Measurements from ENCODE around the gene LRP3. TPM values are rescaled to one million over a fixed set of nuclear protein-coding genes. Genes with fewer than 3 reads are reported as not detected.
A peak's percentile ranks its signal among the peaks of the same experiment; 100 is the strongest.

LRP3 gene
- total and polyA plus RNA-seq, 2 donors (not counting 1 experiment from before 2014, with no cell fraction given) = 4.0 to 24.4 TPM

DNA sequence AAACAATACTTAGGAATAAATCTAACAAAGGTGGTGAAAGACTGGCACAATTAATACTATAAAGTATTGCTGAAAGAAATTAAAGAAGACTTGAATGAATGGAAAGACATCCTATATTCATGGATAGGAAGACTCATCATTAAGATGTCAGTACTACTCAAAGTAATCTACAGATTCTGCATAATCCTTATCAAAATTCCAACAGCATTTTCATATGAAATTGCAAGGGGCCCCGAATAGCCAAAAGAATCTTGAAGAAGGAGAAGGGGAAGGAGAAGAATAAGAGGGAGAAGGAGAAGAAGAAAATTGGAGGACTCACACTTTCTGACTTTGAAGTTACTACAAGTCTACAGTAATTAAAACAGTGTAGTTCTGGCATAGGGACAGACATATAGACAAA, 25.6 kb upstream of the LRP3 start:
- TF ChIP-seq, protein P1, sequence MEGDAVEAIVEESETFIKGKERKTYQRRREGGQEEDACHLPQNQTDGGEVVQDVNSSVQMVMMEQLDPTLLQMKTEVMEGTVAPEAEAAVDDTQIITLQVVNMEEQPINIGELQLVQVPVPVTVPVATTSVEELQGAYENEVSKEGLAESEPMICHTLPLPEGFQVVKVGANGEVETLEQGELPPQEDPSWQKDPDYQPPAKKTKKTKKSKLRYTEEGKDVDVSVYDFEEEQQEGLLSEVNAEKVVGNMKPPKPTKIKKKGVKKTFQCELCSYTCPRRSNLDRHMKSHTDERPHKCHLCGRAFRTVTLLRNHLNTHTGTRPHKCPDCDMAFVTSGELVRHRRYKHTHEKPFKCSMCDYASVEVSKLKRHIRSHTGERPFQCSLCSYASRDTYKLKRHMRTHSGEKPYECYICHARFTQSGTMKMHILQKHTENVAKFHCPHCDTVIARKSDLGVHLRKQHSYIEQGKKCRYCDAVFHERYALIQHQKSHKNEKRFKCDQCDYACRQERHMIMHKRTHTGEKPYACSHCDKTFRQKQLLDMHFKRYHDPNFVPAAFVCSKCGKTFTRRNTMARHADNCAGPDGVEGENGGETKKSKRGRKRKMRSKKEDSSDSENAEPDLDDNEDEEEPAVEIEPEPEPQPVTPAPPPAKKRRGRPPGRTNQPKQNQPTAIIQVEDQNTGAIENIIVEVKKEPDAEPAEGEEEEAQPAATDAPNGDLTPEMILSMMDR (conservative IDR thresholded peaks at IDR 0.05 in 1 of 2, IDR thresholded peaks at IDR 0.05 in 1 of 2; ENCODE audit: low read depth in 1 of 2, low read length in 2 of 2) = no peak
- TF ChIP-seq EZH2 (IDR thresholded peaks at IDR 0.05; ENCODE audit: low read length, missing control alignments) = no peak
- no peak for DNase-seq (ENCODE audit: low read depth in 2 of 2)

DNA sequence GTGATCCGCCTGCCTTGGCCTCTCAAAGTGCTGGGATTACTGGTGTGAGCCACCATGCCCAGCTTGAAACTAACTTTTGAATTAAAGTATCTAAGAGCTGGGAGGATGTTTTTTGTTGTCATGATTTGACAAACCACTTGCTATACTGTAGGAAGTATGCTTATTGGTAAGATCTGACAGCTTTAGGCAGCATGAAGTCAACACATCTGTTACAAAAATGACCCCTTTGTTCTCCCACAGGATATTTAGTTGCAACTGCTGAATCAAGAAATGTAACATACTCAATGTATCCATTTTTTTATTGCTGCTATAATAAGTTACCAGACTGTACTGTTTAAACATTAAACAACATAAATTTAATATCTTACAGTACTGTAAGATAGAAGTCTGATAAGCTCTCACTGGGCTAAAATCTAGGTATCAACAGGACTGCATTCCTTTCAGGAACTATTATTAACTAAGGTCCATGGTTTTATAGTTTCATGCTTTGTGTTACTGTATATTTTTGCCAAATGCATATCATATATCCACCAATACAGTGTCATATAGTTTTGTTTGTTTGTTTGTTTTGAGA, 22.8 kb upstream of the LRP3 start:
- Histone ChIP-seq H3K79me2 (ENCODE audit: control insufficient read depth, insufficient read depth, low read length) (peaks cover 2% of the 10 kb centered on the region), H3K4me1 (ENCODE audit: control insufficient read depth, extremely low read depth, insufficient read depth, low read length) (peaks cover 4% of the 10 kb centered on the region), H3K27me3 (ENCODE audit: control insufficient read depth, insufficient read depth, low read length) (no peaks in the 10 kb centered on the region), H3K9me3 (ENCODE audit: control insufficient read depth, insufficient read depth, low read depth, low read length) (no peaks in the 10 kb centered on the region), H2AFZ (ENCODE audit: low read length) (no peak overlapping the region), H3K27ac (ENCODE audit: insufficient read depth, low read length) (no peak overlapping the region), H3K4me2 (ENCODE audit: extremely low read depth, insufficient read depth, low read length) (no peak overlapping the region), H3K36me3 (ENCODE audit: control insufficient read depth, insufficient read depth, low read length) (no peaks in the 10 kb centered on the region), H3K9ac (ENCODE audit: insufficient read depth, low read length) (no peak overlapping the region), H4K20me1 (ENCODE audit: control insufficient read depth, extremely low read depth, insufficient read depth, low read length) (no peaks in the 10 kb centered on the region), H3K4me3 (replicated peaks in 1 of 4; ENCODE audit: control extremely low read depth in 1 of 4, insufficient read depth in 1 of 4, low read depth in 3 of 4, low read length in 4 of 4) (no peak overlapping the region)
- DNase-seq (ENCODE audit: low read depth in 2 of 2) = no peak
- no peak for TF ChIP-seq EZH2 (IDR thresholded peaks at IDR 0.05; ENCODE audit: low read length, missing control alignments)
- TF ChIP-seq, protein P1 (conservative IDR thresholded peaks at IDR 0.05 in 1 of 2, IDR thresholded peaks at IDR 0.05 in 1 of 2; ENCODE audit: low read depth in 1 of 2, low read length in 2 of 2) = no peak

More for the DNA sequence above, 25.6 kb upstream of the LRP3 start:
- H3K27me3 ChIP-seq (ENCODE audit: control insufficient read depth, insufficient read depth, low read length) = no peaks in the 10 kb centered on the region
- H3K9me3 ChIP-seq (ENCODE audit: control insufficient read depth, insufficient read depth, low read depth, low read length) = no peaks in the 10 kb centered on the region
- H3K27ac ChIP-seq (ENCODE audit: insufficient read depth, low read length) = no peak overlapping the region
- no peak overlapping the region for H3K4me2 ChIP-seq (ENCODE audit: extremely low read depth, insufficient read depth, low read length)
- H3K4me1 ChIP-seq (ENCODE audit: control insufficient read depth, extremely low read depth, insufficient read depth, low read length) = no peaks in the 10 kb centered on the region
- H3K36me3 ChIP-seq (ENCODE audit: control insufficient read depth, insufficient read depth, low read length) = no peaks in the 10 kb centered on the region
- no peak overlapping the region for H2AFZ ChIP-seq (ENCODE audit: low read length)
- H4K20me1 ChIP-seq (ENCODE audit: control insufficient read depth, extremely low read depth, insufficient read depth, low read length) = no peaks in the 10 kb centered on the region
- no peak overlapping the region for H3K4me3 ChIP-seq (replicated peaks in 1 of 4; ENCODE audit: control extremely low read depth in 1 of 4, insufficient read depth in 1 of 4, low read depth in 3 of 4, low read length in 4 of 4)
- H3K9ac ChIP-seq (ENCODE audit: insufficient read depth, low read length) = no peak overlapping the region
- no peaks in the 10 kb centered on the region for H3K79me2 ChIP-seq (ENCODE audit: control insufficient read depth, insufficient read depth, low read length)

DNA sequence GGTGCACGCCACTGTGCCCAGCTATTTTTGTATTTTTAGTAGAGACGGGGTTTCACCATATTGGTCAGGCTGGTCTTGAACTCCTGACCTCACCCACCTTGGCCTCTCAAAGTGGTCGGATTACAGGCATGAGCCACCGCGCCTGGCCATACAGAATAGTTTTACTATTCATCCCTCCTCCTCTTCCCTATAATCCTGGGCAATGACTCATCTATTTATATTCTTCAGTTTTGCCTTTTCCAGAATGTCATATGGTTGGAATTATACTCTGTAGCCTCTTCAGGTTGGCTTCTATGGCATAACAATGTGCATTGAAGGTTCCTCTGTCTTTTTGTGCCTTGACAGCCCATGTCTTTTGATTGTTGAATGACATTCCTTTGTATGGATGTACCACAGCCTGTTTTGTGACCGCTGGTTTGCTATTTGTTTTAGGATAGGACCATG, 22.2 kb upstream of the LRP3 start:
- peaks cover 2% of the 10 kb centered on the region for H3K79me2 ChIP-seq (ENCODE audit: control insufficient read depth, insufficient read depth, low read length)
- no peaks in the 10 kb centered on the region for H3K36me3 ChIP-seq (ENCODE audit: control insufficient read depth, insufficient read depth, low read length)
- TF ChIP-seq, protein P1 (conservative IDR thresholded peaks at IDR 0.05 in 1 of 2, IDR thresholded peaks at IDR 0.05 in 1 of 2; ENCODE audit: low read depth in 1 of 2, low read length in 2 of 2) = no peak
- TF ChIP-seq EZH2 (IDR thresholded peaks at IDR 0.05; ENCODE audit: low read length, missing control alignments) = no peak
- H3K27ac ChIP-seq (ENCODE audit: insufficient read depth, low read length) = no peak overlapping the region
- no peak overlapping the region for H3K9ac ChIP-seq (ENCODE audit: insufficient read depth, low read length)
- H3K27me3 ChIP-seq (ENCODE audit: control insufficient read depth, insufficient read depth, low read length) = no peaks in the 10 kb centered on the region
- H3K4me2 ChIP-seq (ENCODE audit: extremely low read depth, insufficient read depth, low read length) = no peak overlapping the region
- H4K20me1 ChIP-seq (ENCODE audit: control insufficient read depth, extremely low read depth, insufficient read depth, low read length) = no peaks in the 10 kb centered on the region
- H2AFZ ChIP-seq (ENCODE audit: low read length) = no peak overlapping the region
- H3K4me3 ChIP-seq (replicated peaks in 1 of 4; ENCODE audit: control extremely low read depth in 1 of 4, insufficient read depth in 1 of 4, low read depth in 3 of 4, low read length in 4 of 4) = no peak overlapping the region
- DNase-seq (ENCODE audit: low read depth in 2 of 2) = peak; percentile 38 to 58
- H3K4me1 ChIP-seq (ENCODE audit: control insufficient read depth, extremely low read depth, insufficient read depth, low read length) = peaks cover 4% of the 10 kb centered on the region
- H3K9me3 ChIP-seq (ENCODE audit: control insufficient read depth, insufficient read depth, low read depth, low read length) = no peaks in the 10 kb centered on the region

Measured in fibroblast of lung (primary cell).